MG63 (cell line): Measurements from ENCODE around the gene OR8H3. TPM values are rescaled to one million over a fixed set of nuclear protein-coding genes. Genes with fewer than 3 reads are reported as not detected.
"Not testable (repeated sequence)": the region's sequence is repeated elsewhere in the genome, so short reads cannot be mapped to it uniquely, and the experiment has no call there.

ENCODE experiments used
- DNase-seq: peaks from one replicate; pipeline ENCODE4 v3.0.0-alpha.2; 2020
- H3K27me3 ChIP-seq: fragments of 250-450 bp; sonication (Bioruptor Pico); 2 replicates; pipeline ENCODE4 v1.5.1; 2020; ENCODE audit warnings: mild to moderate bottlenecking, moderate library complexity
- H3K36me3 ChIP-seq: fragments of 250-450 bp; sonication (Bioruptor Pico); 2 replicates; pipeline ENCODE4 v1.5.1; 2020; ENCODE audit warnings: mild to moderate bottlenecking, moderate library complexity
- H3K4me3 ChIP-seq: fragments of 250-450 bp; sonication (Bioruptor Pico); 2 replicates; pipeline ENCODE4 v1.5.1; 2020; ENCODE audit warnings: mild to moderate bottlenecking, moderate library complexity
- H3K9me3 ChIP-seq: fragments of 250-450 bp; sonication (Bioruptor Pico); 2 replicates; pipeline ENCODE4 v1.5.1; 2020; ENCODE audit warnings: mild to moderate bottlenecking, moderate library complexity
- total RNA-seq: library from RNA; depleted of rRNA; stranded (reverse); fragments of >200 nt; shearing (Covaris generic); gene quantifications from 2 replicates; pipeline ENCODE4 v1.2.3, GENCODE V29; 2014; ENCODE audit warnings: low replicate concordance; rRNA removed

Gene OR8H3
- total RNA-seq = not detected in 2 replicates

GRCh38 chr11:56122073-56122472 is at the start of gene OR8H3:
Gene OR8H3 (plus strand): TSS chr11:56122373. CDS start chr11:56122373, 0 bp downstream.
- Histone ChIP-seq H3K36me3 (no peaks in the 10 kb centered on the region), H3K4me3 (no peak within 1 kb of the TSS), H3K27me3 (no peaks in the 10 kb centered on the region), H3K9me3 (no peaks in the 10 kb centered on the region)
- DNase-seq = no peak

- Histone ChIP-seq H3K27me3 (no peaks in the 10 kb centered on the region), H3K36me3 (no peaks in the 10 kb centered on the region), H3K9me3 (no peaks in the 10 kb centered on the region), H3K4me3 (no peak overlapping the region)
- DNase-seq = no peak
Measured at GRCh38 chr11:56089697-56090096, 32.5 kb upstream of the OR8H3 start.

- no peaks in the 10 kb centered on the region for H3K27me3 ChIP-seq
- no peaks in the 10 kb centered on the region for H3K9me3 ChIP-seq
- H3K4me3 ChIP-seq = no peak within 1 kb of the TSS
- DNase-seq = no peak
- H3K36me3 ChIP-seq = no peaks in the 10 kb centered on the region
Measured at GRCh38 chr11:56093008-56093407, 29.2 kb upstream of the OR8H3 start, which contains the start of gene OR8I2. Gene OR8I2 (plus strand): TSS chr11:56093308. CDS start chr11:56093308, 0 bp downstream.

- DNase-seq = no peak
- H3K9me3 ChIP-seq = no peaks in the 10 kb centered on the region
- no peaks in the 10 kb centered on the region for H3K36me3 ChIP-seq
- H3K27me3 ChIP-seq = no peaks in the 10 kb centered on the region
- no peak within 1 kb of the TSS for H3K4me3 ChIP-seq
Measured at GRCh38 chr11:56103210-56103737, 18.9 kb upstream of the OR8H3 start, which contains the start of gene OR8H2. Gene OR8H2 (plus strand): TSS chr11:56103687. CDS start chr11:56105043, 1,356 bp downstream.

- DNase-seq = no peak
- Histone ChIP-seq H3K9me3 (no peaks in the 10 kb centered on the region), H3K36me3 (no peaks in the 10 kb centered on the region), H3K4me3 (no peak within 1 kb of the TSS), H3K27me3 (no peaks in the 10 kb centered on the region)
Measured at GRCh38 chr11:56140151-56140661, 18.0 kb downstream of the OR8H3 start, which contains the start of gene OR8J3. Gene OR8J3 (minus strand): TSS chr11:56140201. CDS start chr11:56137718, 2,483 bp downstream.

- DNase-seq, H3K36me3 ChIP-seq, H3K9me3 ChIP-seq, H3K4me3 ChIP-seq, H3K27me3 ChIP-seq: not testable (repeated sequence)
Measured at GRCh38 chr11:56143681-56144080, 21.5 kb downstream of the OR8H3 start.

GRCh38 chr11:56151376-56151775 is 29.2 kb downstream of the OR8H3 start:
- Histone ChIP-seq H3K9me3 (no peaks in the 10 kb centered on the region; the same call in 1 of the 2 replicates), H3K4me3 (no peak overlapping the region)

GRCh38 chr11:56152333-56152732 is 30.2 kb downstream of the OR8H3 start:
- Histone ChIP-seq H3K36me3 (no peaks in the 10 kb centered on the region), H3K9me3 (no peaks in the 10 kb centered on the region; the same call in 1 of the 2 replicates), H3K27me3 (no peaks in the 10 kb centered on the region), H3K4me3 (no peak overlapping the region)
- no peak for DNase-seq

More at GRCh38 chr11:56151376-56151775, 29.2 kb downstream of the OR8H3 start:
- H3K36me3 ChIP-seq = no peaks in the 10 kb centered on the region
- DNase-seq = no peak
- H3K27me3 ChIP-seq = no peaks in the 10 kb centered on the region

- H3K27me3 ChIP-seq = no peaks in the 10 kb centered on the region
- no peak within 1 kb of the TSS for H3K4me3 ChIP-seq
- H3K36me3 ChIP-seq = no peaks in the 10 kb centered on the region
- H3K9me3 ChIP-seq = no peaks in the 10 kb centered on the region
- DNase-seq = no peak
Measured at GRCh38 chr11:56160217-56160616, 38.0 kb downstream of the OR8H3 start, which contains the start of gene OR8K5. Gene OR8K5 (minus strand): TSS chr11:56160317. CDS start chr11:56160317, 0 bp downstream.

- Histone ChIP-seq H3K9me3 (no peaks in the 10 kb centered on the region), H3K36me3 (no peaks in the 10 kb centered on the region), H3K27me3 (no peaks in the 10 kb centered on the region), H3K4me3 (no peak overlapping the region)
- no peak for DNase-seq
Measured at GRCh38 chr11:56163804-56164203, 41.6 kb downstream of the OR8H3 start.

- Histone ChIP-seq H3K9me3 (no peaks in the 10 kb centered on the region), H3K4me3 (no peak overlapping the region), H3K36me3 (no peaks in the 10 kb centered on the region), H3K27me3 (no peaks in the 10 kb centered on the region)
- no peak for DNase-seq
Measured at GRCh38 chr11:56172256-56172830, 50.2 kb downstream of the OR8H3 start.

Other genes with a start within 250 kb of the OR8H3 start
- not detected in 2 replicates for gene TRIM51, start 239.1 kb upstream of the OR8H3 start, total RNA-seq
- not detected in 2 replicates for gene OR5W2, start 207.8 kb upstream of the OR8H3 start, total RNA-seq
- gene OR5I1, start 186.0 kb upstream of the OR8H3 start, total RNA-seq = not detected in 2 replicates
- gene OR10AG1, start 152.4 kb upstream of the OR8H3 start, total RNA-seq = not detected in 2 replicates
- not detected in 2 replicates for gene OR5F1, start 127.7 kb upstream of the OR8H3 start, total RNA-seq
- gene OR5AS1, start 94.7 kb upstream of the OR8H3 start, total RNA-seq = not detected in 2 replicates
- not detected in 2 replicates for gene OR8I2, start 29.1 kb upstream of the OR8H3 start, total RNA-seq
- not detected in 2 replicates for gene OR8H2, start 18.7 kb upstream of the OR8H3 start, total RNA-seq
- gene OR8J3, start 17.8 kb downstream of the OR8H3 start, total RNA-seq = not detected in 2 replicates
- gene OR8K5, start 37.9 kb downstream of the OR8H3 start, total RNA-seq = not detected in 2 replicates
- gene OR5J2, start 54.2 kb downstream of the OR8H3 start, total RNA-seq = not detected in 2 replicates
- not detected in 2 replicates for gene OR5T2, start 111.9 kb downstream of the OR8H3 start, total RNA-seq
- not detected in 2 replicates for gene OR5T3, start 129.9 kb downstream of the OR8H3 start, total RNA-seq
- not detected in 2 replicates for gene OR5T1, start 151.8 kb downstream of the OR8H3 start, total RNA-seq
- not detected in 2 replicates for gene OR8H1, start 169.9 kb downstream of the OR8H3 start, total RNA-seq
- not detected in 2 replicates for gene OR8K3, start 192.8 kb downstream of the OR8H3 start, total RNA-seq
- gene OR8K1, start 223.7 kb downstream of the OR8H3 start, total RNA-seq = not detected in 2 replicates
- gene OR8J1, start 231.9 kb downstream of the OR8H3 start, total RNA-seq = not detected in 2 replicates